HK-2 (cell line): Measurements from ENCODE around the gene FRMPD4.

Source experiments
- DNase-seq: peaks from one replicate; pipeline ENCODE4 v3.0.0-alpha.2; 2018; ENCODE audit not compliant: unreplicated experiment

FRMPD4 gene

GRCh38 chrX:12210971-12211370 is 72.7 kb downstream of the FRMPD4 start:
- DNase-seq = no peak

DNA sequence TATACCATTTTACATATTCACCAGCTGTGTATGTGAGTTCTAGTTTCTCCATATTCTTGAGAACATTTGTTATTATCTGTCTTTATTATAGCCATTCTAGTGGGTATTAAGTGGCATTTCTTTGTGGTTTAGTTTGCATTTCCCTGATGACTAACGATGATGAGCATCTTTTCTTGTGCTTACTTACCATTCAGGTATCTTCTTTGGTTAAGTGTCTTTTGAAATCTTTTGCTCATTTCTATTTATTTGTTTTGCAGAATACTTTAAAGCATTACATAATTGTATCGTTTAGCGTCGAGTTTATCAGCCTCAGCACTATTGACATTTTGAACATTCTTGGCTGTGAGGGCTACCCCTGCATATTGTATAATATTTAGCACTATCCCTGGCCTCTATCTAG is 85.4 kb downstream of the FRMPD4 start:
- no peak for DNase-seq

DNA sequence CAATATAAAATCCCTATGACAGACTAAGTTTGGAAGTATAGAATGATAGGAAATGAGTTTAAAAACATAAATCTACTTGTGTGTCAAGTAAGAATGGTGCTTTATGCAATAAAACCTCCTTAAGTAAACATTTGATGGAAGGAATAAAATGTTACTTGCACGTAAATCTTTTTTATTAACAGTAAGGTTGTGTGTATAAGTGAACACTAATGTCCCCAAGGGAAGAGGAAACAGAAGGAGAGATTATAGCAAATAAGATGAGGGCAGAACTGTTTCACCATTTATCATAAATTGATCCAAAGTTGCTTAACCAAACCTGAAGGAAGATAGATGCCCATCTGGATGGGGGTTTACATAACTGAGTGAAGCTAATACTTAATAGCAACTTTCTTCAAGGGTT is 86.8 kb downstream of the FRMPD4 start:
- DNase-seq = no peak

DNA sequence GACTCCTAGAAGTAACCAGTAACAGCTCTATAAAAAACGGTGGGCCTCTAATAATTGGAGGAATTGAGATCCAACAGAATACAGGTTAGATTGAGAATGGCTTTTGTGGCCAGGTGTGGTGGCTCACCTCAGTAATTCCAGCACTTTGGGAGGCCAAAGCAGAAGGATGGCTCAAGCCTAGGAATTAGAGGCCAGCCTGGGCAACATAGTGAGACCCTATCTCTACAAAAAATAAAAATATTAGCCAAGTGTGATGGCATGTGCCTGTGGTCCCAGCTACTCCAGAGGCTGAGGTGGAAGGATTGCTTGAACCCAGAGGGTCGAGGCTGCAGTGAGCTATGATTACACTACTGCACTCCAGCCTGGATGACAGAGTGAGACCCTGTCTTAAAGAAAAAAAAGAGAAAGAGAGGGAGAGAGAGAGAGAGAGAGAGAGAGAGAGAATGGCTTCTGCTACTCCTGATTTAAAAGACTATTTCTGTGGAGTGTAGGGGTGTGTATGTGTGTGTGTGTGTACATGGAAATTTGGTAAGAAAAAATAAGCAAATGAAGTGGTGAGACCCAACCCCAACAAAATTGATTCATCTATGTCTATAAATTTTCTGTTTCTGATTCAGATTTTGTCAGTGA is 89.3 kb downstream of the FRMPD4 start:
- DNase-seq = no peak

DNA sequence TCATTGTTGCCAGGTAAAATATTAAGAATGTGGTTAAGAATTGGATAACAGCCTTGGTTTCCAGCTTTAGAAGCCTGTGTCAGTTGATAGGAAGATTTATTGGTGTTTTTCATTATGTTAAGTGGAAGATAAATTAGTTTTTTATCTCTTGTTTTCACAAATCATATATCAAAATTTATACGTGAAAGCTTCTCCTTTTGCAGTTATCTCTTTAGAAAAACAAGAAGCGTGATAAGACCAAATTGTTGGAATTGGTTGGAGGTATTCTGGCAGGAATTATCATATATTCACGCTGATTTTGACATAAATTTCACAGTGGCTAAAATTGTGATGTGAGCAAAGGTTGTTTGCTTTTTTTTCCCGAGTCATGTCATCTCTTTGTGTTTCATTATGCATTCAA is 90.6 kb downstream of the FRMPD4 start:
- DNase-seq = no peak

- DNase-seq = no peak
Observed at GRCh38 chrX:12229986-12230385, 91.7 kb downstream of the FRMPD4 start.

- no peak for DNase-seq
Observed at GRCh38 chrX:12234534-12235329, 96.5 kb downstream of the FRMPD4 start.

- no peak for DNase-seq
Observed at GRCh38 chrX:12236156-12236555, 97.9 kb downstream of the FRMPD4 start.

GRCh38 chrX:12237131-12237530 is 98.9 kb downstream of the FRMPD4 start:
- DNase-seq = no peak

- no peak for DNase-seq
Observed at GRCh38 chrX:12237771-12238170, 99.5 kb downstream of the FRMPD4 start.

DNA sequence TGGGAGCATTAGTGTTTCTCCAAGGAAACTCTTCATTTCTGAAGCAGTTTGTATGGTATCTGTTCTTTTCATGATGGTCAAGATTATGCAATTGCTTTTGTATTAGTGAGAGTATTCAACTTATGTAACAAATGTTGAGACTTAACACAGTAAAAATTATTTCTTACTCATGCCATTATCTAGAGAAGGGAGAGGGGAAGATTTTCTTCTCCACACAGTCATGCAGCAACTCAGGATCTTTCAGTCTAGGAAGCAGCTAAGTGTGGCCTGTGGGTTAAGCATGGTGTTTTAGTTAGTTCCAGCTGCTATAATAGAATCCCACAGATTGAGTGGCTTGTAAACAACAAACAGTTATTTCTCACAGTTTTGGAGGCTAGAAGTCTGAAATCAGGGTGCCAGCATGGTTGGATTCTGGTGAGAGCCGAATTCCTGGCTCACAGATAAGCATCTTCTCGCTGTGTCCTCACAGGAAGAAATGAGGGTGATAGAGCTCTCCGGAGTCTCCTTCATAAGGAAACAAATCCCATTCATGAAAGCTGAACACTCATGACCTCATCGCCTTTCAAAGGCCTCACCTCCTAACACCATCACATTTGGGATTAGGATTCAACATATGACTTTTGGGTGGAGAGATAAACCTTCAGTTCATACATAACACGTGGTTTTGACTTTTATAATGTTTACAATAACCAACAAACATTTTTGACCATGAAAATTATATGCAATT is 101.2 kb downstream of the FRMPD4 start:
- no peak for DNase-seq

DNA sequence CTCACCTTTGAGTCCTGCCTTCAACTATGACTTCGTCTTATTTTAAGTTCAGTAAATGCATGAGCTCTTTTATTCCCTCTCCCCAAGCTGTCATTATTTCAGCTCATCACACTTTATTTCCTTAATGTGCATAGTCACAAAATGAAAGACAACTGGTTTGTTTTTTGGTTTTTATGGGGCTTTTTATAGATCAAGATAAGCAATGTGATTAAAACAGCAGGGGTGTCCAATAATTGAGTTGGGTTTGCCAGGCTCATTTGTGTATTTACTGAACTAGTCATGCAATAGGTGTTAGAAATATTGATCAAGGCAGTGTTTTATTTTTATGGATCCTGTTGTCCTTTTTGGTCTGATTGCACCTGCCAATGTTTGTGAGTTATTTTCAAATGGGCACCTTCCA is 102.2 kb downstream of the FRMPD4 start:
- DNase-seq = no peak

DNA sequence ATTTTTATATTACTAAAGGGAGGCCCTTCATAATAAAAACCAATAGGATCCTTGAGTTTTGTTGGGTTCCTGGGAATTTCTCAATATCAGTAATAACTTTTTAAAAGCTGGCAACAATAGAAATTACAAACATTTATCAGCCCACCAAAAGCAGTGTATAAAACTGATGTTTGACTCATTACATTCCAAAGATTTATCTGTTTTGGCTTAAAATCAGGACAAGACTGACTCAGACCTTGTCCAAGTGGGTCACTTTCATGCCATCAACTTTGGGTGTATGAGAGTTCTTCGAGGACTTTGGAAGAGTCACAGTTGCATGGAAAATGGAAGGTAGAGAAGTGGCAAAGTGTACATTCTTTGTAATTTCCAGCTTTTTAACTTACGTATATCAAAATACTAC is 102.8 kb downstream of the FRMPD4 start:
- DNase-seq = no peak

DNA sequence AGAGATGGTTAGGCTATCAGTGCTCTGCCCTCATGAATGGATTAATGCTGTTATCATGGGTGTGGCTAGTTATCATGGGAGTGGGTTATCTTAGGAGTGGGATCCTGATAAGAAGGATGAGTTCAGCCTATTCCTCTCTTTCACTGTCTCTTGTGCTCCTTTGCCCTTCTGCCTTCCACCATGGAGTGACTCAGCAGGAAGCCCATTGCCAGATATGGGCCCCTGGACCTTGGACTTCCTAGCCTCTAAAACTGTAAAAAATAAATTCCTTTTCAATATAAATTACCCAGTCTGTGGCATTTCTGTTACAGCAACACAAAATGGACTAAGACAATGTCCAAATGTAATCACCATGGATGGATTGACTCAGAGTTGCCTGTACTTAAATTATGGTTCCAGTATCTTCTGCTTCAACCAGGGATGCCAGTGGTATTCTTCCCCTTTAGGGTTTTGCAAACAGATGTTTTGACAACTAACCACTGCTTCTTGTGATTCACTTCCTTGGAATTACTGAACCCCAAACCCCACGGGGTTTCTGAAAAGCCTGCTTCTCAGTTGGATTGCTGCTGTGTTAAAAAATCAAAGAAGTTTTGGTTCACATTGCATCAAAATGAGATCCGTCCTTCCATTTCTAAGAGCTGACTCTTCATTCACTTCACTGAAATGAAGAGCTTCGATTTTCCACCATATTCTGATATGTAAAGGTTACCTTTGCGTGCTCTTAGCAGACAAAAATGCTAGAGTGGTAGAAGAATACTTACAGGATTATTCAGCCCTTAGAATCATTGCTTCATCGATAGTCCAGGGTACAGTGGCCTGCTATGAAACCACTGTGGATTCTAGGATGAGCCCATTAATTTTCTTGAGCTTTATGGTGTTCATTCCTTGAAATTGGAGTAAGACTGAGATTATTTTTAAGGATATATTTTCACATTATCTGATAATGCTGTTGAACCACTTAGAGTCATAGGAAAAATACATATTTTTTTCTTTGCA is 107.7 kb downstream of the FRMPD4 start:
- no peak for DNase-seq

DNA sequence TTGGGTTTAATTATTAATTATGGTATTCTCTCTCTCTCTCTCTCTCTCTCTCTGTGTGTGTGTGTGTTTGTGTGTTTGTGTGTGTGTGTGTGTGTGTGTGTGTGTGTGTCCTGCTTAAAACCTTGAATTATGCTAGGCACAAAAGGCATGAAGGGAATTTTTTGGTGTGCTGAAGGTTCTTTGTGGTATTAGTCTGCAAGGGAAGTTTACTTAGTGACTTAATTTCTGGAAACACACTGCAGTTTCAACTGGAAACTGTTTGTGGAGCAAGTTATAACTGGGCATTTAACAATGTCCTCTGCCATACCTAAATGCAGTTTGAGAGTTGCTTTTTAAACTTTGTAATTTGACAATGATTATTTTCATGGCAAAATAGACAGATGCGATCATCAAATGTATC is 111.7 kb downstream of the FRMPD4 start:
- DNase-seq = no peak

DNA sequence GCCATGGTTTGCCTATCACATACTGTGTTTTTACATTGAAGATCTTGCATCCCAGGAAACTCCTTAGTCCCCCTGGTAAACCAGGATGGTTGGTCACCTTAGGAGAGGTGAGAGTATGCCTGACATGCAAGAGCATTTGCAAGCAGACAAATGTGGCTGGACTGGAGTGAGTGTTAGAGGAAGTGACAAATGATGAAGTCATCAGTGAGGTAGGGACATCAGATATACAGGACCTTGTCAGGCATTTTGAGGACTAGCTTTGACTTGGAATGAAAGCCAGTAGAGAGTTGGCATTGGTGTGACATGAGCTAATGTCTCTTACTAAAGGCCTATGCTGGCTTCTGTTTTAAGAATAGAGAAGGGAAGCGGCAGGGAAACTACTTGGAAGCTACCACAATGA is 124.9 kb downstream of the FRMPD4 start:
- no peak for DNase-seq

GRCh38 chrX:12269484-12269883 is 131.2 kb downstream of the FRMPD4 start:
- no peak for DNase-seq

DNA sequence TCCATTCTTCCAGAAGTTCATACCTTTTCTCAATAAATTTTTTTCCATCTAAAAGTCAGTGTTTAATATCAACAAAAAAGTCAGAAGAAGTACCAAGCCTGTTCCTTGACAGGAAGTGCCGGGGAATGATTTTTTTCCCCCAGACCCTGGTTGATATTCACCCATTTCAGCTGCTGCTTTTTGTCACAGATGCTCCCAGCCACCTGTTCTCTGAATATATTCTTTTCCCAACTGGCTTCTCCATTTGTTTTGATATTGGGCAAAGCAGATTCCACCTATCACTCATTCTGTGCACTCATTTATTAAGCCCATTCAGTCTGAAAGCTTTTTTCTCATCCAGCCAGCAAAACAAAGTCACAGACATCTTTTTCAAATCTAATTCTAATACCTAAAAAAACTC is 139.9 kb downstream of the FRMPD4 start:
- DNase-seq = no peak

DNA sequence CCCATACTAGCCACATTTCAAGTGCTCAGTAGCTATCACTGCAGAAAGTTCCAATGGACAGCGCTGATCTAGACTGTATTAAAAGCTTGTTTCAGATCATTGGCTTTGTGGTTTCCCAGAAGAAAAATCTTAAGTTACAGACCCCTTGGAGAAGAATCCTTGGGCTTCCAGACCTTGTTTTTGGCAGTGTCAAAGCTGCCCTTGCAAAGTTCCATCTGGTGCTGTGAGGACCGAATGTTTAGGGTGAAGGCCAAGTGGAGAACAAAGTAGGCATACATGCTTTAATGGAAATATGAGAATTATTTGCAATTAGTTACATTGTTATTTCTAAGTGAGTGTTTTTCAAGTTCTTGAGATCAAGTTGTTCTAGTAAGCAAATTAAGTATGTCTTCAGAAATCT is 144.7 kb downstream of the FRMPD4 start:
- DNase-seq = no peak

GRCh38 chrX:12292996-12293765 is 154.9 kb downstream of the FRMPD4 start:
- no peak for DNase-seq

DNA sequence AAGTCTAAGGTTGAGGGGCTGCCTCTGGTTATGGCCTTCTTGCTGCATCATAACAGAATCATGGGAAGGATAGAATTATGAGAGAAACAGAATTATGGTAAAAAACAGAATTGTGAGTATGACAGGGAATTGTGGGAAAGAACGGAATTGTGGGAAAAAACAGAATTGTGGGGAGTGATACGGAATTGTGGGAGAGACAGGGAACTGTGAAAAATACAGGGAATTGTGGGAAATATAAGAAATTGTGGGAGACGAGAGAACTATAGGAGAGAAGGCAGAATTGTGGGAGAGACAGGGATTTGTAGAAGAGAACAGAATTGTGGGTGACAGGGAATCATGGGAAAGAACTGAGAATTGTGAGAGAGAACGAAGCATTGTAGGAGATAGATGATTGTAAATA is 159.1 kb downstream of the FRMPD4 start:
- no peak for DNase-seq
